DND-41 (cell line): ENCODE measurements around the gene PLK4.

Experiments used
- ATAC-seq: fragments of 200-7000 bp; cut with Tn5 transposase; 3 replicates; pipeline ENCODE4 v1.9.1; 2021; ENCODE audit warnings: low read depth; ENCODE audit not compliant: insufficient read depth
- DNase-seq: peaks from one replicate; pipeline ENCODE4 v3.0.0-alpha.2; 2020
- H2AFZ ChIP-seq: 2 replicates; pipeline ENCODE4 v1.6.0; 2012; ENCODE audit warnings: low read depth, low read length
- H3K27ac ChIP-seq: 2 replicates; pipeline ENCODE4 v1.5.1; 2012; ENCODE audit warnings: low read length, inconsistent platforms
- H3K27me3 ChIP-seq: fragments of 200-600 bp; sonication (generic); 2 replicates; pipeline ENCODE4 v1.6.0; 2012; ENCODE audit warnings: low read length, mild to moderate bottlenecking, inconsistent platforms; ENCODE audit not compliant: insufficient read depth, poor library complexity
- H3K36me3 ChIP-seq: 2 replicates; pipeline ENCODE4 v1.5.1; 2012; ENCODE audit warnings: low read length, inconsistent platforms; ENCODE audit not compliant: insufficient read depth
- H3K4me1 ChIP-seq: 2 replicates; pipeline ENCODE4 v1.5.1; 2012; ENCODE audit warnings: mild to moderate bottlenecking, low read length; ENCODE audit not compliant: insufficient read depth
- H3K4me2 ChIP-seq: 2 replicates; pipeline ENCODE4 v1.6.0; 2012; ENCODE audit warnings: mild to moderate bottlenecking, moderate library complexity, low read length, inconsistent platforms; ENCODE audit not compliant: insufficient read depth
- H3K4me3 ChIP-seq, 2 experiments: fragments of 200-600 bp in 1 of 2; shearing (Covaris generic) in 1 of 2; 2 replicates each; pipeline ENCODE4 v1.5.1; 2012 to 2016; ENCODE audit warnings: inconsistent platforms in 2 of 2, low read length in 2 of 2, mild to moderate bottlenecking in 2 of 2, low read depth in 1 of 2, moderate library complexity in 1 of 2
- H3K79me2 ChIP-seq: 2 replicates; pipeline ENCODE4 v1.6.0; 2012; ENCODE audit warnings: low read length, inconsistent platforms; ENCODE audit not compliant: insufficient read depth
- H3K9ac ChIP-seq: 2 replicates; pipeline ENCODE4 v1.6.0; 2012; ENCODE audit warnings: low read depth, mild to moderate bottlenecking, inconsistent platforms, low read length, moderate library complexity
- H3K9me3 ChIP-seq: 2 replicates; pipeline ENCODE4 v1.5.1; 2012; ENCODE audit warnings: low read length, moderate library complexity, mild to moderate bottlenecking, inconsistent platforms; ENCODE audit not compliant: insufficient read depth, severe bottlenecking
- H4K20me1 ChIP-seq: 2 replicates; pipeline ENCODE4 v1.6.0; 2012; ENCODE audit warnings: low read length; ENCODE audit not compliant: insufficient read depth
- CTCF ChIP-seq: IDR thresholded peaks from 2 replicates; pipeline ENCODE4 v1.5.1; 2012; ENCODE audit warnings: borderline replicate concordance, low read length, moderate library complexity, mild to moderate bottlenecking; ENCODE audit not compliant: poor library complexity, severe bottlenecking; ENCODE audit errors: extremely low read depth
- EZH2 ChIP-seq: IDR thresholded peaks from 3 replicates; pipeline ENCODE4 v1.6.1; 2012; ENCODE audit warnings: borderline replicate concordance, low read depth, mild to moderate bottlenecking, moderate library complexity, low read length, inconsistent platforms; ENCODE audit not compliant: severe bottlenecking

PLK4 gene

GRCh38 chr4:127875791-127876190 lies 4.9 kb upstream of the PLK4 start:
- no peak for DNase-seq
- H3K27ac ChIP-seq: no peak overlapping the region
- peaks cover 26% of the 10 kb centered on the region for H3K79me2 ChIP-seq
- no peak overlapping the region for H3K9ac ChIP-seq
- no peaks in the 10 kb centered on the region for H3K9me3 ChIP-seq
- TF ChIP-seq EZH2 (no peak), CTCF (no peak)
- no peak overlapping the region for H2AFZ ChIP-seq
- ATAC-seq: no peak
- H3K36me3 ChIP-seq: 0 out of 2 replicates have a peak, but pooled peaks cover 3% of the 10 kb centered on the region
- no peaks in the 10 kb centered on the region for H4K20me1 ChIP-seq
- no peak overlapping the region for H3K4me3 ChIP-seq
- no peaks in the 10 kb centered on the region for H3K27me3 ChIP-seq
- peaks cover 19% of the 10 kb centered on the region for H3K4me1 ChIP-seq
- H3K4me2 ChIP-seq: no peak overlapping the region

GRCh38 chr4:127881563-127881864 lies 821 bp downstream of the PLK4 start:
- Histone ChIP-seq H3K79me2 (peaks cover 77% of the 10 kb centered on the region), H3K4me3 (peak overlapping the region; percentile 61 to 69; a peak in 3 of 4 replicates), H4K20me1 (peaks cover 2% of the 10 kb centered on the region; the same call in 1 of the 2 replicates), H3K27ac (peak overlapping the region; percentile 97), H2AFZ (peak overlapping the region; percentile 87), H3K9me3 (no peaks in the 10 kb centered on the region), H3K4me1 (peaks cover 67% of the 10 kb centered on the region), H3K4me2 (peak overlapping the region; percentile 71), H3K9ac (peak overlapping the region; percentile 92), H3K36me3 (peaks cover 44% of the 10 kb centered on the region), H3K27me3 (no peaks in the 10 kb centered on the region)
- peak; percentile 54; the same call in 2 of the 3 replicates for ATAC-seq
- no peak for DNase-seq
- TF ChIP-seq CTCF: peak; percentile 37
- no peak for TF ChIP-seq EZH2

- Histone ChIP-seq H3K36me3 (peaks cover 96% of the 10 kb centered on the region), H3K9me3 (no peaks in the 10 kb centered on the region), H3K27me3 (no peaks in the 10 kb centered on the region), H3K27ac (no peak overlapping the region), H3K4me2 (peak overlapping the region; percentile 37; the same call in 1 of the 2 replicates), H2AFZ (no peak overlapping the region), H3K4me1 (peaks cover 47% of the 10 kb centered on the region), H3K9ac (no peak overlapping the region), H3K79me2 (peaks cover 61% of the 10 kb centered on the region), H4K20me1 (peaks cover 5% of the 10 kb centered on the region; the same call in 1 of the 2 replicates), H3K4me3 (no peak overlapping the region)
- no peak for TF ChIP-seq CTCF
- TF ChIP-seq EZH2: no peak
- DNase-seq (no peak), ATAC-seq (0 out of 3 replicates have a peak, but pooled peaks have one; percentile 15)
These were observed 7.9 kb downstream of the PLK4 start for GRCh38 chr4:127888559-127888958.

GRCh38 chr4:127889903-127890302 lies 9.2 kb downstream of the PLK4 start:
- H3K36me3 ChIP-seq: peaks cover 95% of the 10 kb centered on the region
- no peak overlapping the region for H3K27ac ChIP-seq
- DNase-seq: no peak
- no peak overlapping the region for H2AFZ ChIP-seq
- no peaks in the 10 kb centered on the region for H3K27me3 ChIP-seq
- TF ChIP-seq CTCF (no peak), EZH2 (no peak)
- no peak overlapping the region for H3K4me3 ChIP-seq
- H3K4me2 ChIP-seq: no peak overlapping the region
- H3K4me1 ChIP-seq: peaks cover 34% of the 10 kb centered on the region
- H3K9me3 ChIP-seq: no peaks in the 10 kb centered on the region
- peaks cover 5% of the 10 kb centered on the region; the same call in 1 of the 2 replicates for H4K20me1 ChIP-seq
- peaks cover 49% of the 10 kb centered on the region for H3K79me2 ChIP-seq
- H3K9ac ChIP-seq: no peak overlapping the region
- no peak for ATAC-seq
